Heart right ventricle (tissue), 16 donors: Measurements from ENCODE around the gene NR5A1. TPM values are rescaled to one million over a fixed set of nuclear protein-coding genes. Genes with fewer than 3 reads are reported as not detected.
A peak's percentile ranks its signal among the peaks of the same experiment; 100 is the strongest.

Source experiments
- ATAC-seq, 8 donors: fragments of 200-7000 bp; cut with Tn5 transposase; one replicate each; pipeline ENCODE4 v1.9.1; 2020; ENCODE audit warnings: mild to moderate bottlenecking in 8 of 8, moderate library complexity in 8 of 8, moderate number of reproducible peaks in 1 of 8
- DNase-seq, 2 donors: peaks; one replicate each; pipeline ENCODE4 v3.0.0-alpha.2; 2020
- H3K27ac ChIP-seq, 10 donors: fragments of 200-600 bp; sonication (generic) in 2 of 10; one replicate each; pipeline versions ENCODE4 v1.5.0 to v1.8.0; 2020 to 2022; ENCODE audit warnings: mild to moderate bottlenecking in 3 of 10
- H3K27me3 ChIP-seq, 7 donors: fragments of 200-600 bp; one replicate each; pipeline ENCODE4 v1.8.0; 2021 to 2022; ENCODE audit warnings: mild to moderate bottlenecking in 2 of 7
- H3K36me3 ChIP-seq, 9 donors: fragments of 200-600 bp; sonication (generic) in 1 of 9; one replicate each; pipeline versions ENCODE4 v1.5.0 to v1.8.0; 2020 to 2022; ENCODE audit warnings: mild to moderate bottlenecking in 2 of 9
- H3K4me1 ChIP-seq, 9 donors: fragments of 200-600 bp; sonication (generic) in 1 of 9; one replicate each; pipeline versions ENCODE4 v1.5.0 to v1.8.0; 2020 to 2022; ENCODE audit warnings: mild to moderate bottlenecking in 4 of 9
- H3K4me3 ChIP-seq, 10 donors: fragments of 200-600 bp; sonication (generic) in 2 of 10; one replicate each; pipeline versions ENCODE4 v1.5.0 to v1.8.0; 2020 to 2022; ENCODE audit warnings: mild to moderate bottlenecking in 7 of 10, moderate library complexity in 2 of 10
- H3K9me3 ChIP-seq, 11 donors: fragments of 200-600 bp in 10 of 11; sonication (generic) in 2 of 11; one replicate each; pipeline versions ENCODE4 v1.5.0 to v1.8.0; 2013 to 2022; ENCODE audit warnings: mild to moderate bottlenecking in 2 of 11, control low read depth in 1 of 11, moderate library complexity in 1 of 11
- CTCF ChIP-seq, 9 donors: fragments of 200-600 bp; sonication (generic) in 2 of 9; IDR thresholded peaks; one replicate each; pipeline versions ENCODE4 v1.5.0 to v1.8.0; 2021 to 2022; ENCODE audit warnings: antibody characterized with exemption in 9 of 9, mild to moderate bottlenecking in 5 of 9, moderate library complexity in 1 of 9
- WGBS, 2 donors: extraction: QIAGEN DNeasy Blood & Tissue Kit; methylation state at CpG; one replicate each; pipeline ENCODE4 v1.1.7; 2013; ENCODE audit warnings: inconsistent platforms in 1 of 2; 5-methylcytosine and 5-hydroxymethylcytosine counted together
- intact Hi-C, 10 donors: fragments of 100-400 bp; cut with DNase I; formaldehyde crosslinking; loops; one replicate each; pipeline versions ENCODE4 v1.11.1 to v1.14.2; 2022
- polyA plus RNA-seq, 2 donors: library from polyadenylated mRNA; stranded (reverse); fragments of 200-250 nt; gene quantifications; one replicate each; pipeline ENCODE4 v1.2.3, GENCODE V29; 2013
- total RNA-seq, 10 donors: library from RNA; stranded (reverse); fragmentation: NEBNext Ultra II Directional in 3 of 10; extraction: Animal tissue kit (Norgen Biotek cat#: 25700) in 3 of 10; gene quantifications; one replicate each; pipeline versions ENCODE4 v1.2.1 to v1.2.4, GENCODE V29; 2021 to 2023
- donor health status: Arrhythmogenic right ventricular cardiomyopathy.
- donor health status: ischemic (EF 13 %, LVEDD 7.1; RV severe dilation, severe dysfunction).
- donor health status: healthy with polysubstance abuse.
- donor health status: DM: no; HTN: yes; CAD: no.
- donor health status: DM: no; HTN: no; CAD: no.
- donor health status: ischemic (EF 25% LVEDD 6.9; RV normal size, moderate dysfunction).
- donor health status: ischemic (EF 25% LVEDD 5.7; RV mildly dilated, moderate dysfunction).
- donor health status: healthy.
- donor health status: DM: yes; HTN: yes; CAD: no.
- donor health status: Ischemic cardiomyopathy.
- donor health status: ischemic (EF 35%, LVEDD 5.7; RV mildly dilated, moderate dysfunction).
- donor health status: nonischemic (EF 11% LVEDD 7.7; RV severe dilation, severe dysfunction).
- donor health status: DM: yes; HTN: yes; CAD: no.
- donor health status: PGD.
- donor health status: ischemic (EF 29% LVEDD 5.4; RV normal size, mild dysfunction).
- donor health status: nonischemic (EF 23%, LVEDD 6.1; RV moderate dilation, normal function).

NR5A1 gene
- total and polyA plus RNA-seq, 12 donors: 0.01 to 0.15 TPM; not detected in 10

DNA sequence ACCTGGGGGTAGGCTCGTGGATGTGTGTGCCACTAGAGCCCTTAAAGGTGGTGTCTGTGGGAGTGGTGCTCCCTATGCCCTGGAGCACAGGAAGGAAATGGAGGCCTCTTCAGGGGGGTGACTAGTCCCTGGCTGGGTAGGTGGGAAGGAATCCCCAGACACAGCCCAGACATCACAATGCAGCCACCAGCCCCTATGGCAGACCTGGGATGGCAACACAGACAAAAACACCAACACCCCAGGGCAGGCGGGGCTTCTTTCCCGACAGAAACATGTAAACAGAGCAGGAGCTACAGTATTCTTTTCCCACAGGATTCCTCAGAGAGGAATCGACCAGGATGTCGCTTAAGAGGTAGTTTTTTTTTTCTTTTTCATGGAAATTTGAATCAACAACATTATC, 10.4 kb upstream of the NR5A1 start:
- no peak for DNase-seq

GRCh38 chr9:124514874-124515273, 7.7 kb upstream of the NR5A1 start:
- H3K36me3 ChIP-seq: no peaks in the 10 kb centered on the region
- DNase-seq (no peak), ATAC-seq (no peak)
- peaks cover 0 to 20% (median 10%) of the 10 kb centered on the region in 9 donors for H3K4me1 ChIP-seq
- 85 to 86% methylated on average over 5 of the region's 5 CpGs for WGBS, 2 donors
- H3K27me3 ChIP-seq: peaks cover 0 to 4% (median 0%) of the 10 kb centered on the region in 7 donors
- no peaks in the 10 kb centered on the region for H3K9me3 ChIP-seq
- H3K27ac ChIP-seq: no peak overlapping the region
- TF ChIP-seq CTCF (IDR thresholded peaks at IDR 0.05): no peak
- no peak overlapping the region for H3K4me3 ChIP-seq
- intact Hi-C loops: no loop called here

More for the DNA sequence above, 10.4 kb upstream of the NR5A1 start:
- Histone ChIP-seq H3K4me1 (peaks cover 0 to 16% (median 10%) of the 10 kb centered on the region in 9 donors), H3K27ac (no peak overlapping the region), H3K4me3 (no peak overlapping the region), H3K27me3 (peaks cover 0 to 4% (median 0%) of the 10 kb centered on the region in 7 donors), H3K9me3 (no peaks in the 10 kb centered on the region), H3K36me3 (no peaks in the 10 kb centered on the region)
- intact Hi-C loops: no loop called here
- ATAC-seq: no peak
- whole genome bisulfite sequencing, 2 donors: 73 to 79% methylated on average over 5 of the region's 5 CpGs
- TF ChIP-seq CTCF (IDR thresholded peaks at IDR 0.05): no peak

DNA sequence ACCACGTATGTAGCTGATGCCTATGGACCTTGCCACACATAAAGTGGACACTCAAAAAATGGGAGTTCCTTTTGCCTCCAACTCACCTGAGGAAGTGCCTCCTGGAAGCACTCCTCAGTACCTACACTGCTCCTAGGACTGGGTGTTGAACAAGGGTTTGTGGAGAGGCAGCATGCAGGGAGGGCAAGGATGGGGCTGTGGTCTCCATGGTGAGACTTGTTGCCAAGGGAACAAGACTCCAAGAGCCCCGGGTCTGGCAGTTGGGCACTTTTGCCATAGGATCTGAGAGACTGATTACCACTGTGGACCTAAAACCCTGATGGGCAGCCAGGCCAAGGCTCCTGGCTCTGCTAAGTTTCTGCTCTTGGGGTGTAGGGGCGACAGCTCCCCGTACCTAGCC, 6.9 kb upstream of the NR5A1 start:
- no peak overlapping the region for H3K27ac ChIP-seq
- WGBS, 2 donors: 86 to 88% methylated on average over 4 of the region's 4 CpGs
- peaks cover 0 to 20% (median 10%) of the 10 kb centered on the region in 9 donors for H3K4me1 ChIP-seq
- no peaks in the 10 kb centered on the region for H3K9me3 ChIP-seq
- no peak for TF ChIP-seq CTCF (IDR thresholded peaks at IDR 0.05)
- DNase-seq: no peak
- H3K27me3 ChIP-seq: peaks cover 0 to 4% (median 0%) of the 10 kb centered on the region in 7 donors
- H3K4me3 ChIP-seq: no peak overlapping the region
- ATAC-seq: no peak
- intact Hi-C loops: no loop called here
- H3K36me3 ChIP-seq: no peaks in the 10 kb centered on the region

GRCh38 chr9:124513376-124513994, 6.3 kb upstream of the NR5A1 start:
- no peak overlapping the region for H3K4me3 ChIP-seq
- peaks cover 0 to 4% (median 0%) of the 10 kb centered on the region in 7 donors for H3K27me3 ChIP-seq
- intact Hi-C loops: no loop called here
- DNase-seq (peak; percentile 23 to 55), ATAC-seq (peak; percentile 78 to 97 (median 88))
- TF ChIP-seq CTCF (IDR thresholded peaks at IDR 0.05): no peak
- H3K27ac ChIP-seq: no peak overlapping the region
- WGBS, 2 donors: 26 to 31% methylated on average over 5 of the region's 5 CpGs
- no peaks in the 10 kb centered on the region for H3K36me3 ChIP-seq
- peaks cover 0 to 20% (median 10%) of the 10 kb centered on the region in 9 donors for H3K4me1 ChIP-seq
- no peaks in the 10 kb centered on the region for H3K9me3 ChIP-seq
